ENCODE results near the gene RNF17.

DNA sequence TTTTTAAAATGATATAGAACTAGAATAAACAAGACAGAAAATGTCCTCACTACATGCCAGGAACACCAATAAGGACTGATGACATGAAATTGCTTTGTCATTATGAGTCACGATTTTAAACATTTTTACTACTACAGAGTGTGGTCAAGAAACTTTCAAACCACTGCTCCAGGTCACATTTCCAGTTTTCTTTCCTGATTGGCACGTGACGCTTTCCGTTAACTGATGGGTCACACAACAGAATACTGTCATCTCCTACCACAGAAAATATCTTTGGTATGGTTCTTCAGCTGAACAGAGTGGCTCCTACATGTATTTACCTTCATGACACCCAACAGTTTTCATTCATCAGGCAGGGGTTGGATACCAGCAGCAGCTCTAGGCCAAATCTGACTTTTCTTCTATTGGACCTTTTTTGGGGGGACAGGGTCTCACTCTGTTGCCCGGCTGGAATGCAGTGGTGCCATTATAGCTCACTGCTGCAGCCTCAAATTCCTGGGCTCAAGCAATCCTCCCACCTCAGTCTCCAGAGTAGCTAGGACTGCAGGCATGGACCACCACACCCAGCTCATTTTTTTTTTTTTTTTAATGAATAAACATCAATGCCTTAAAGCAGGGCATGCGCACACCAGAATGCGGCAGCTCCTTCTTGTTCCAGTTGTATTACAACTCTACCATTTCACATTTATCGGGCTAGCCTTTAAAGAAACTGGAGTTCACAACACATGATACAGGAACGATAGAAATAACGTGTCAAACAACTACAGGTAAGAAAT is 147.4 kb downstream of the RNF17 start:
- TF ChIP-seq CTCF (IDR thresholded peaks at IDR 0.05) (no peak), EP300 (IDR thresholded peaks at IDR 0.05) (no peak)
